Stimulated activated CD8-positive, alpha-beta memory T cell treated with anti-CD3 and anti-CD28 coated beads, Interleukin-7, amount 100 ng/mL, for 48 hours (primary cell): ENCODE results near the gene TARBP2.
"Not testable (repeated sequence)": the region's sequence is repeated elsewhere in the genome, so short reads cannot be mapped to it uniquely, and the experiment has no call there.

Experiments
- DNase-seq, 2 donors: peaks; one replicate each; pipeline ENCODE4 v3.0.0-alpha.2; 2020; ENCODE audit warnings: low read depth in 1 of 2; ENCODE audit errors: extremely low read depth in 1 of 2

The TARBP2 gene

GRCh38 chr12:53513712-53514410, 12.8 kb downstream of the TARBP2 start:
- DNase-seq = no peak

- no peak for DNase-seq
These were observed 13.7 kb downstream of the TARBP2 start for GRCh38 chr12:53514628-53515290.

GRCh38 chr12:53515291-53515680, 14.2 kb downstream of the TARBP2 start:
- no peak for DNase-seq

GRCh38 chr12:53516758-53517455, 15.8 kb downstream of the TARBP2 start:
- no peak for DNase-seq

GRCh38 chr12:53518381-53518780, 17.3 kb downstream of the TARBP2 start:
- no peak for DNase-seq

GRCh38 chr12:53523131-53523530, 22.0 kb downstream of the TARBP2 start:
- no peak for DNase-seq

- DNase-seq = no peak
These were observed 23.4 kb downstream of the TARBP2 start for GRCh38 chr12:53524476-53524875.

GRCh38 chr12:53530061-53530460, 29.0 kb downstream of the TARBP2 start:
- no peak for DNase-seq

GRCh38 chr12:53530920-53531319, 29.8 kb downstream of the TARBP2 start:
- no peak for DNase-seq

- DNase-seq = no peak
These were observed 30.9 kb downstream of the TARBP2 start for GRCh38 chr12:53532021-53532420.

- DNase-seq = no peak
These were observed 31.7 kb downstream of the TARBP2 start for GRCh38 chr12:53532524-53533445.

- DNase-seq = no peak
These were observed 32.4 kb downstream of the TARBP2 start for GRCh38 chr12:53533471-53533870.

GRCh38 chr12:53536962-53537361, 35.9 kb downstream of the TARBP2 start:
- DNase-seq = no peak

GRCh38 chr12:53538209-53538689, 37.2 kb downstream of the TARBP2 start:
- no peak for DNase-seq

- DNase-seq = no peak
These were observed 38.4 kb downstream of the TARBP2 start for GRCh38 chr12:53539526-53539925.

GRCh38 chr12:53543539-53543938, 42.5 kb downstream of the TARBP2 start:
- DNase-seq = peak; percentile 6 to 42

GRCh38 chr12:53548354-53548753, 47.3 kb downstream of the TARBP2 start:
- not testable (repeated sequence) for DNase-seq

- not testable (repeated sequence) for DNase-seq
These were observed 49.0 kb downstream of the TARBP2 start for GRCh38 chr12:53550131-53550530.

GRCh38 chr12:53550595-53550994, 49.5 kb downstream of the TARBP2 start:
- DNase-seq = no peak

GRCh38 chr12:53551889-53552291, 50.8 kb downstream of the TARBP2 start:
- DNase-seq = no peak
